Hematopoietic multipotent progenitor cell (in vitro differentiated cells): ENCODE results near the gene FBXL4. TPM values are rescaled to one million over a fixed set of nuclear protein-coding genes. Genes with fewer than 3 reads are reported as not detected.

Experiments
- DNase-seq, 3 donors: peaks; one replicate each; pipeline ENCODE4 v3.0.0-alpha.2; 2011 to 2015; ENCODE audit warnings: low read depth in 2 of 3, low spot score in 2 of 3
- total RNA-seq: library from RNA; depleted of rRNA; stranded (reverse); fragments of >200 nt; gene quantifications from one replicate; pipeline ENCODE4 v1.2.3, GENCODE V29; 2012

FBXL4 gene
- 14.0 TPM for total RNA-seq

- peak; percentile 53 to 80 (median 75) for DNase-seq
Observed at GRCh38 chr6:98947411-98948292, at the start of gene FBXL4. Gene FBXL4, minus strand, starts transcription at chr6:98947946. Its CDS starts 20,958 bp downstream, at chr6:98926988.

- no peak for DNase-seq
Observed at GRCh38 chr6:98995116-98995515, 47.4 kb upstream of the FBXL4 start.

GRCh38 chr6:98992535-98992934 is 44.8 kb upstream of the FBXL4 start:
- peak in 1 of 3 donors; percentile 9 for DNase-seq

GRCh38 chr6:98986071-98986615 is 38.4 kb upstream of the FBXL4 start:
- DNase-seq = no peak

- no peak for DNase-seq
Observed at GRCh38 chr6:98985391-98985790, 37.6 kb upstream of the FBXL4 start.

GRCh38 chr6:98984121-98984520 is 36.4 kb upstream of the FBXL4 start:
- DNase-seq = no peak

GRCh38 chr6:98981473-98981872 is 33.7 kb upstream of the FBXL4 start:
- no peak for DNase-seq

- no peak for DNase-seq
Observed at GRCh38 chr6:98980819-98981218, 33.1 kb upstream of the FBXL4 start.

GRCh38 chr6:98977671-98978292 is 30.0 kb upstream of the FBXL4 start:
- no peak for DNase-seq

- no peak for DNase-seq
Observed at GRCh38 chr6:98976674-98977385, 29.1 kb upstream of the FBXL4 start.

GRCh38 chr6:98975421-98975820 is 27.7 kb upstream of the FBXL4 start:
- DNase-seq = peak in 1 of 3 donors; percentile 4

GRCh38 chr6:98974309-98974708 is 26.6 kb upstream of the FBXL4 start:
- no peak for DNase-seq

- no peak for DNase-seq
Observed at GRCh38 chr6:98973571-98973970, 25.8 kb upstream of the FBXL4 start.

- DNase-seq = no peak
Observed at GRCh38 chr6:98971303-98971702, 23.6 kb upstream of the FBXL4 start.

GRCh38 chr6:98970469-98970868 is 22.7 kb upstream of the FBXL4 start:
- no peak for DNase-seq

- no peak for DNase-seq
Observed at GRCh38 chr6:98967616-98968015, 19.9 kb upstream of the FBXL4 start.

- no peak for DNase-seq
Observed at GRCh38 chr6:98959631-98960030, 11.9 kb upstream of the FBXL4 start.

- no peak for DNase-seq
Observed at GRCh38 chr6:98958776-98959175, 11.0 kb upstream of the FBXL4 start.

GRCh38 chr6:98957450-98957849 is 9.7 kb upstream of the FBXL4 start:
- DNase-seq = no peak

- DNase-seq = no peak
Observed at GRCh38 chr6:98949589-98949988, 1.8 kb upstream of the FBXL4 start.

- peak; percentile 22 to 43 (median 30) for DNase-seq
Observed at GRCh38 chr6:98946879-98947410, 801 bp downstream of the FBXL4 start.
